ENCODE results near the gene LCTL.
"Not testable (repeated sequence)": the region's sequence is repeated elsewhere in the genome, so short reads cannot be mapped to it uniquely, and the experiment has no call there.

LCTL gene

DNA sequence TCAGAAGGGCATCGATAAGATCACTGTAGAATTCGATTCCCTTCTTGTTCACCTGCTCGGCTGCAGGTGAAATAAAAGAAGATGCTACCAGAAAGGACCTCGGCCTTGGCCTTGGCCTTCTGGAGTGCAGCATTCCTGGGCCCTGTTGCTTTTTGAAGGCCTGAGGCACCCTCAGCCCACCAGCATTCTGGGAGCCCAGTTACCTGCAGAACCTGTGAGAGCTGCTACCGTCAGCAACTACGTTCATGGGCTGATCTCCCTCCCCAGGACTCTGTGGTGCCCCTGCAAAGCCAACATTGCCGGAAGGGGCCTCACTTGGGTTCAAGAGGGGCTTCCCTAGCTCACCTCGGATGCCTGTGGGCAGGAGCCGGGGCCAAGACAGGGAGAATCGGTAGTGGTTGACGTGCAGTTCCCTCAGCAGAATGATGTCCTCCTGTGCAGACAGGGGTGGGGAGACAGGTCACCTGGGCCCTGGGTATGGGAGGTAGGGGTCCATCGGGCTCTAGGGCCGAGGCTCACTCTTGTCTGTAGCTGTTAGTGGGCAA lies 2.2 kb downstream of the LCTL start:
- no peak for DNase-seq

DNA sequence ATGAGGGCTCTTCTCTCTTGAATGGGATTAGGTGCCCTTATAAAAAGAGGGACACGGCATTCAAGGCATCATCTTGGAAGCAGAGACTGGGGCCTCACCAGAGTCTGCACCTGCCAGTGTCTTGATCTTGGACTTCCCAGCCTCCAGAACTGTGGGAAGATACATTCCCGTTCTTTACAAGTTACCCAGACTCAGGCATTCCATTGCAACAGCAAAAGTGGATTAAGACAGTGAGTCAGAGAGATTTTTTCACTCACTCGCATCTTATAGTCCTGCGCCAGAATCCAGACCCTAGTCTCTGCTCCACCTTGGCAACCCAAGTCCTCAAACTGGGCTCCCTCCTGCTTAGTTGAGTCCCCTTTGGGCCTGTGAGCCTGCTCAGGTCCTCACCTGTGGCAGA lies 2.7 kb downstream of the LCTL start:
- DNase-seq = no peak

DNA sequence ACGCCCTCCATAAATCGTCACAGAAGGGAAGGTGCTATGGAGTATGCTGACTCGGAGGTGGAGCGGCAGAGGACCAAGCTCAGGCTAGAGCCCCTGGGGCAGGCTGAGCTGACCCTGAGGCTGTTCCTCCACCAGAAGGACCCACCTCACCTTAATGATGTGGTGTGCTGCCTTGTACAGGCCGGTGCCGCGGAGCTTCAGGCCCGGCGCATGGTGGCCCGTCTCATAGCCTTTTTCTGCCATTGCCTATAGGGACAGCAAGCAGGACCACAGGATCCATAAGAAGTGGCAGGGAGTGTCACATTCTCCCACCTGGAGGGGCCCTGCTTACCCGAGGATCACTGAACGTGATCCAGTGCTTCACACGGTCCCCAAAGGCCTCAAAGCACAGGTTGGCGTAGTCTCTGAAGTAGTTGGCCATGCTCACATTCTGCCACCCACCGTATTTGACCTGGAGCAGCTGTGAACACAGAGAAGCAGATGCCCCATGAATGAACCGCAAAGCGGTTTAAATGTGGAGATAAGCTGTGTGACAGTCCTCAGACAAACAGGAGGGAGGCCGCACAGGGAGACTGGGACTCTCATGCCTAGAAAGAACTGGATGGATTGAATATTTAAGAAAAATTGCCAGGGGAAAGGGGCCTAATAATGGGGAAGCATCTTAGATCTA lies 4.8 kb downstream of the LCTL start:
- no peak for DNase-seq

GRCh38 chr15:66558271-66558670 lies 7.5 kb downstream of the LCTL start:
- DNase-seq = no peak

- no peak for DNase-seq
Observed at GRCh38 chr15:66555685-66556084, 10.1 kb downstream of the LCTL start.

- DNase-seq = no peak
Observed at GRCh38 chr15:66545255-66545654, 20.5 kb downstream of the LCTL start.

DNA sequence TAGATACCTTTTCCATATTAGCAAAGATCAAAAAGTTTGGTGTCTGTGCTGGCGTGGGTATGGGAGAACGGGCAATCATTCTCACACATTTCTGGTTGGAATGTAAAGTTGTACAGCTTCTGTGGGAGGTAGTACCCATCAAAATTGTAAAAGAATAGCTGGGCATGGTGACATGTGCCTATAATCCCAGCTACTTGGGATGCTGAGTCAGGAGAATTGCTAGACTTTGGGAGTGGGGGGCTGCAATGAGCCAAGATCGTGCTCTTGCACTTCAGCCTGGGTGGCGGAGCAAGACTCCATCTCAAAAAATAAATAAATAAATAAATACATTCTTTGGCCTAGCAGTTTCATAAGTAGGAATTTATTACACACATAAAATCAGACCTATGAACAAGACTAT lies 22.9 kb downstream of the LCTL start:
- DNase-seq = no peak

GRCh38 chr15:66535056-66535455 lies 30.7 kb downstream of the LCTL start:
- no peak for DNase-seq

- DNase-seq = no peak
Observed at GRCh38 chr15:66524838-66525237, 41.0 kb downstream of the LCTL start.

- DNase-seq = no peak
Observed at GRCh38 chr15:66523926-66524325, 41.9 kb downstream of the LCTL start.

GRCh38 chr15:66515901-66516322 lies 49.9 kb downstream of the LCTL start:
- DNase-seq = no peak

- DNase-seq = no peak
Observed at GRCh38 chr15:66514586-66514985, 51.2 kb downstream of the LCTL start.

- DNase-seq = no peak
Observed at GRCh38 chr15:66508293-66508883, 57.4 kb downstream of the LCTL start.

- no peak for DNase-seq
Observed at GRCh38 chr15:66505818-66506217, 60.0 kb downstream of the LCTL start.

DNA sequence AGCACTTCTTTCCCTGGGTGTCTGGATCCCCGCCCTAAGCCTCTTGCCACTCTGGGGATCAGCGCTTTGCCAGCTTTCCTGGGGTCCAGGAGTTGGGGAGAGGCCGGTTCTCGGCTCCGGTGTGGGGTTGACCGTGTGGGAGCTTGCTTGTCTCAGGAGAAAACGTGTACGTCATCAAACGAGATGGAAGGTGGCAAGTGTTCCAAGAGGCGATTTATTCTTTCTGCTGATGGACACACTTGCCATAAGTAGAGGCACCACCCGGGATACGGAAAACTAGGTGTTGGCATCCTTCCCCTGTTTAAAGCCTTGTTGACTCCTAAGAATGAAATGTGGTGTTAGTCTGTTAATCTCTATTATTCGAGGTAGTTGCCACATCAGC lies 60.4 kb downstream of the LCTL start:
- DNase-seq = no peak

DNA sequence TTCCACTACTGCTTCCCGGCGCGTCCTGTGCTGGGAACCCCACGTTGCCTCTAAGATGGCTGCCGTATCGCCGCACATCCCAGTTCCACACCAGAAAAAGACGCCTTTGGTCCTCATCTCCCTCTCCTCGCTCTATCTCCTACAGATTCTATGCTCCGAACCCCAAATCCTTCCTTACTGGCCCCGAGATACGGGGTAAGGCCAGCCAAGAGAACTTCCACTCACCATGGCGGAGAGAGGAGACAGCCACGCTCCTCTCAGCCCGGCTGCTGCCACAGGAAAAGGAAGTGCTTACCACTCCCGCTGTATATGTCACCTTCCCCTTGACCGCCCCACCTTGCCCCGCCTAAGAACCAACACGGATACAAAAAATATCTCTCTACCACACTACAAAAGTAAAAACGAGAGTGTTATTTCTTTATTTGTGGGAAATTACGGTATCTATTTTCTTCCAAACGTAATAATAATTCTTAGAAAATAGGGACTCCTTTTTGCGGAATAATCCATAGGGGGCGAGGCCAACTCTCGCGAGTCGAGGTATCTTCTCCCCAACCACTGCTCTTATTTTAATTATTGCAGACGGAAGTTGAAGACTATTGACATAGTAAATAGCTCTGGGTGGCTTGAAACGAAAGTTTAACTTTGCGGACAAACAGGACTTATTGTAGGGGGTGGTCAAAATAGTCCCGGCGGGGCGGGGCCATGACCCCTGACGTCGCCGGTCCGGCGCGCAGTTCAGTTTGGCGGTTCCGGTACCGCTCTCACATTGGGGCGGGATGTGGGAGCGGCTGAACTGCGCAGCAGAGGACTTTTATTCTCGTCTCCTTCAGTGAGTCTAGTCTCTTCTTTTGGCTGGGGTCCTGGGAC lies 61.0 kb downstream of the LCTL start, which contains the start of the genes RPL4 and ZWILCH:
TSS of gene RPL4 (minus strand) at position 293 of the 867 bp plus-strand sequence. CDS start at position 228, 65 bp downstream.
TSS of gene ZWILCH (plus strand) at position 764 of the 867 bp plus-strand sequence. CDS start at position 777, 13 bp downstream.
- no peak for DNase-seq

- no peak for DNase-seq
Observed at GRCh38 chr15:66503780-66504562, 61.8 kb downstream of the LCTL start.

GRCh38 chr15:66503041-66503648 lies 62.7 kb downstream of the LCTL start:
- not testable (repeated sequence) for DNase-seq

DNA sequence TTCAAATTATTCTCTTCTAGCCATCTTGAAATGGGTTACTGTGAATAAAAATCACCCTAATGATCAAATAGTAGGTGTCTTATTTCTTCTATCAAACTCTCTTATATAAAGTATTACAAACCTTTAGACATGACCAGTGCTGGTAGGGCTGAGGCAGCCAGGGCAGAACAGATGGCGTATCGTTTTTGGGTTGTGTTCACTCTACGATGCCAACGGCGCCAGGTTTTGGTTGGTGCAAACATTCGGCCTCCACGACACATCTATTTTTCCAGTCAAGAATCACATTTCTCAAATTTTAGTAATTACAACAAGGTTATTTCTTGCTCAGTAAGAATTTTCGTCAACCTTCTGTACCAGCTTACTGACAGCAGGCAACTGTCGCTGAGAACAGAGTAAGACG lies 63.3 kb downstream of the LCTL start:
- no peak for DNase-seq

DNA sequence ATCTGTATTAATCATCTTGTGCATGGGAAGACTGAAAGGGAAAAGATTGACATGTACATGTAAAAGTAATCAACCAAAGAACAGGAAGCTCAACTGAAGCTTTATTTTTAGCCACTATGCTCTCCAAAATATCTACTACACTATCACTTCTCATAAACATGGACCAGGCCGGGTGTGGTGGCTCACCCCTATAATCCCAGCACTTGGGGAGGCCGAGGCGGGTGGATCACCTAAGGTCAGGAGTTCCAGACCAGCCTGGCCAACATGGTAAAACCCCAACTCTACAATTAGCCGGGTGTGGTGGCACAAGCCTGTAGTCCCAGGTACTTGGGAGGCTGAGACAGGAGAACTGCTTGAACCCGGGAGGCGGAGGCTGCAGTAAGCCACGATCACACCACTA lies 65.5 kb downstream of the LCTL start:
- not testable (repeated sequence) for DNase-seq

GRCh38 chr15:66498501-66499386 lies 67.1 kb downstream of the LCTL start:
- no peak for DNase-seq

Data from NCI-H2029 treated with DMSO at 0.1 percent for 48 hours (cell line).